ENCODE results near the gene AKTIP. TPM values are rescaled to one million over a fixed set of nuclear protein-coding genes. Genes with fewer than 3 reads are reported as not detected.

The AKTIP gene
- total RNA-seq, 1 experiment from 2014 or later: 6.1 TPM

Other genes with a start within 250 kb of the AKTIP start
- 9.8 and 12.4 TPM in 2 replicates for gene RBL2, start 68.7 kb downstream of the AKTIP start, total RNA-seq (2014; rRNA removed; shearing (Covaris generic); ENCODE audit: low replicate concordance)
- gene RPGRIP1L, start 200.7 kb upstream of the AKTIP start, total RNA-seq (2014; rRNA removed; shearing (Covaris generic); ENCODE audit: low replicate concordance): 11.0 and 13.1 TPM in 2 replicates
- 44.3 and 45.9 TPM in 2 replicates for gene FTO, start 200.9 kb upstream of the AKTIP start, total RNA-seq (2014; rRNA removed; shearing (Covaris generic); ENCODE audit: low replicate concordance)

Data from Caki2 (cell line).